Measurements from ENCODE around the gene SLC15A3.
A peak's percentile ranks its signal among the peaks of the same experiment; 100 is the strongest.
"Not testable (repeated sequence)": the region's sequence is repeated elsewhere in the genome, so short reads cannot be mapped to it uniquely, and the experiment has no call there.

Gene SLC15A3

GRCh38 chr11:60977224-60977623, 25.2 kb upstream of the SLC15A3 start:
- Histone ChIP-seq H3K9ac (ENCODE audit: low read depth in 1 of 2, low read length in 2 of 2) (no peak overlapping the region), H3K4me1 (ENCODE audit: control insufficient read depth in 1 of 2, insufficient read depth in 2 of 2, low read length in 2 of 2) (peaks cover 0 to 7% of the 10 kb centered on the region in 2 donors), H3K27ac (ENCODE audit: low read depth, low read length) (no peak overlapping the region)

DNA sequence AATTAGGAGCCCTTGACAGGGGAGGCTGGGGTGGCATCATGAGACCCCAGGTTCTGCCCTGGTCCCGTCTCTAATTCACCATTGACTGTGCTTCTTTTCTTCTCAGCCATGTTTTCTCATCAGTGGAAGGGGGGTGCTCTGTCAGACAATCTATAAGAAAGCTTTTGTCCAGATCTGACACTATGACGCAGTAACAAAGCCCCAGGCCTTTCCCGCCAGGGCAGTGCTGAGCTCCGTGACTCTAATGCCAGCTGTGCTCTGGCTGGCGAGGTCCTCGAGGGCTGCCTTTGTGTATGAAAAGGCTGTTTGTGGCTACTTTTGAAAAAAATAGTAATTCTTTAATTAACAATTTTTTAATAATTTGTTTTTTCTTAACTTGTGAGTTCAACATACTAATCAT, 22.8 kb upstream of the SLC15A3 start:
- no peak overlapping the region for H3K27ac ChIP-seq (ENCODE audit: low read depth, low read length)
- H3K4me1 ChIP-seq (ENCODE audit: control insufficient read depth in 1 of 2, insufficient read depth in 2 of 2, low read length in 2 of 2): peaks cover 0 to 5% of the 10 kb centered on the region in 2 donors
- H3K9me3 ChIP-seq (ENCODE audit: control insufficient read depth in 1 of 2, low read length in 2 of 2): no peaks in the 10 kb centered on the region
- no peak overlapping the region for H3K4me3 ChIP-seq (ENCODE audit: low read depth in 1 of 2, low read length in 2 of 2)
- no peaks in the 10 kb centered on the region for H3K27me3 ChIP-seq (ENCODE audit: control insufficient read depth in 1 of 2, insufficient read depth in 2 of 2, low read length in 2 of 2)
- peak overlapping the region in 1 of 2 donors; percentile 33 for H3K9ac ChIP-seq (ENCODE audit: low read depth in 1 of 2, low read length in 2 of 2)
- no peaks in the 10 kb centered on the region for H3K36me3 ChIP-seq (ENCODE audit: control insufficient read depth in 1 of 2, insufficient read depth in 2 of 2, low read length in 2 of 2)

More at GRCh38 chr11:60977224-60977623, 25.2 kb upstream of the SLC15A3 start:
- H3K27me3 ChIP-seq (ENCODE audit: control insufficient read depth in 1 of 2, insufficient read depth in 2 of 2, low read length in 2 of 2): no peaks in the 10 kb centered on the region
- H3K9me3 ChIP-seq (ENCODE audit: control insufficient read depth in 1 of 2, low read length in 2 of 2): no peaks in the 10 kb centered on the region
- H3K4me3 ChIP-seq (ENCODE audit: low read depth in 1 of 2, low read length in 2 of 2): no peak overlapping the region
- H3K36me3 ChIP-seq (ENCODE audit: control insufficient read depth in 1 of 2, insufficient read depth in 2 of 2, low read length in 2 of 2): no peaks in the 10 kb centered on the region

GRCh38 chr11:60974316-60974715, 22.3 kb upstream of the SLC15A3 start:
- not testable (repeated sequence) for H3K27me3 ChIP-seq (ENCODE audit: control insufficient read depth in 1 of 2, insufficient read depth in 2 of 2, low read length in 2 of 2); H3K9me3 ChIP-seq (ENCODE audit: control insufficient read depth in 1 of 2, low read length in 2 of 2); H3K4me1 ChIP-seq (ENCODE audit: control insufficient read depth in 1 of 2, insufficient read depth in 2 of 2, low read length in 2 of 2); H3K36me3 ChIP-seq (ENCODE audit: control insufficient read depth in 1 of 2, insufficient read depth in 2 of 2, low read length in 2 of 2); H3K27ac ChIP-seq (ENCODE audit: low read depth, low read length)
- Histone ChIP-seq H3K4me3 (ENCODE audit: low read depth in 1 of 2, low read length in 2 of 2) (peak overlapping the region in 1 of 2 donors; percentile 40), H3K9ac (ENCODE audit: low read depth in 1 of 2, low read length in 2 of 2) (peak overlapping the region in 1 of 2 donors; percentile 33)

DNA sequence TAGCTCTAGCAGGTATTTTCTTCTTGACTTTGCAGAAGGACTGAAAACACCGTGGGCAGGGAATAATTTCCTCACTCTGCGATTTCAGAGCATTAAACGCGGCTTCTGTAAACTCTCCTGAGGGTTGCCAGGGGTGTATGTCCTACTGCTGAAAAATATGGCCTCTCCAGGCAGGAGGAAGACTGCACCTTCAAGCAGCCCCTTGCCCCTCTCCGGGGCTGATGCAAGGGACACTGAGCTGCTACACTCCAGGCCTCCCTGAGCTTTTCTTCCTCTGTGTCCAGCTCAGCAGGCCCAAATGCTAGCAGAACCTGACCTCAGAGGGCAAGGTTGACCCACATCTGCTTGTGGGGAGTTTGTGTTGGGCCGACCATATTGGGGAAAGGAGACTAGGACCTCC, 21.7 kb upstream of the SLC15A3 start:
- Histone ChIP-seq H3K4me3 (ENCODE audit: low read depth in 1 of 2, low read length in 2 of 2) (peak overlapping the region; percentile 40 to 44), H3K27me3 (ENCODE audit: control insufficient read depth in 1 of 2, insufficient read depth in 2 of 2, low read length in 2 of 2) (no peaks in the 10 kb centered on the region), H3K4me1 (ENCODE audit: control insufficient read depth in 1 of 2, insufficient read depth in 2 of 2, low read length in 2 of 2) (peaks cover 0 to 4% of the 10 kb centered on the region in 2 donors), H3K9ac (ENCODE audit: low read depth in 1 of 2, low read length in 2 of 2) (peak overlapping the region; percentile 8 to 43), H3K9me3 (ENCODE audit: control insufficient read depth in 1 of 2, low read length in 2 of 2) (no peaks in the 10 kb centered on the region), H3K27ac (ENCODE audit: low read depth, low read length) (no peak overlapping the region), H3K36me3 (ENCODE audit: control insufficient read depth in 1 of 2, insufficient read depth in 2 of 2, low read length in 2 of 2) (no peaks in the 10 kb centered on the region)

DNA sequence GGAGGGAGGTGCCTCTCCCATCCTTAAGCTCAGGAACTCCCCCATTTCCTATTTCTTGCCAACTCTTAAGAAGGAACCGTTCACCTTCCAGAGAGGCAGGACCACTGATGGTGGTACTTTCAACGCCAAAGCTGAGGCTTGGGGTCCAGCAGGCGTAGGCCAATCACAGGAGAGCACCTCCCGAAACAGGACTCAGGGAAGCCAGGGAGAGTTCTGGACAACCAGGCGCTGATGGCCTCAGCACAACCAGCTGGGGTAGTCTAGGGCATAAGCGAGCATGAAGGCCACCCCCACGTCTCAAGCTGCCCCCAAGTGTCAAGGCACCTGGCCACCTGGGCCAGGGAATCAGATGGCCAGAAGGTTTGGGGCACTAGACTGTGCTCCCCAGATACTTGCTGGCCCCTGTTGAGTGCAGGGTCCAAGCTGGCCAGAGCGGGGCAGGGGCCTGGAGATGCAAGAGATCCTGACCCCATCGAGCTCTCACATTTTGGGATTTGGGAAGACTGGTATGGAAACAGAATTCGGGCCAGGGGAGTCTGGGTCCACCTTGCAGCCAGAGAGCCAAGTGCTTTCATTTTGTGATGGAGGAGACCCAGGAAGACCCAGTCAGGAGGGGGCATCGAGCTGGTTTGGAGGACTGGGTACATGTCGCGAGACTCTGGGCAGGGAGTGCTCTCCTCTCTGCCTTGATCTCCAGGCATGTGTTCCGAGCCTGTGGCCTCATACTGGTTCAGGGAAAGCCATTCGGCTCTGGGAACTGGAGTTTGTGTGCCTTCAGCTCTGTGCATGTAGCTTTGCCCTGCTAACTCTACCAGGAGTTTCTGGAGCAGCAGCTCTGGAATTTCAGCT, 20.4 kb upstream of the SLC15A3 start:
- Histone ChIP-seq H3K4me1 (ENCODE audit: control insufficient read depth in 1 of 2, insufficient read depth in 2 of 2, low read length in 2 of 2) (peaks cover 0 to 4% of the 10 kb centered on the region in 2 donors), H3K9ac (ENCODE audit: low read depth in 1 of 2, low read length in 2 of 2) (peak overlapping the region; percentile 31 to 51), H3K9me3 (ENCODE audit: control insufficient read depth in 1 of 2, low read length in 2 of 2) (no peaks in the 10 kb centered on the region), H3K4me3 (ENCODE audit: low read depth in 1 of 2, low read length in 2 of 2) (peak overlapping the region; percentile 44 to 53), H3K27ac (ENCODE audit: low read depth, low read length) (no peak overlapping the region), H3K27me3 (ENCODE audit: control insufficient read depth in 1 of 2, insufficient read depth in 2 of 2, low read length in 2 of 2) (no peaks in the 10 kb centered on the region), H3K36me3 (ENCODE audit: control insufficient read depth in 1 of 2, insufficient read depth in 2 of 2, low read length in 2 of 2) (no peaks in the 10 kb centered on the region)

- Histone ChIP-seq H3K9ac (ENCODE audit: low read depth in 1 of 2, low read length in 2 of 2) (peak within 1 kb of the TSS; percentile 31 to 51), H3K27ac (ENCODE audit: low read depth, low read length) (no peak within 1 kb of the TSS), H3K4me1 (ENCODE audit: control insufficient read depth in 1 of 2, insufficient read depth in 2 of 2, low read length in 2 of 2) (no peaks in the 10 kb centered on the region), H3K27me3 (ENCODE audit: control insufficient read depth in 1 of 2, insufficient read depth in 2 of 2, low read length in 2 of 2) (no peaks in the 10 kb centered on the region), H3K36me3 (ENCODE audit: control insufficient read depth in 1 of 2, insufficient read depth in 2 of 2, low read length in 2 of 2) (no peaks in the 10 kb centered on the region), H3K4me3 (ENCODE audit: low read depth in 1 of 2, low read length in 2 of 2) (peak within 1 kb of the TSS; percentile 44 to 53), H3K9me3 (ENCODE audit: control insufficient read depth in 1 of 2, low read length in 2 of 2) (no peaks in the 10 kb centered on the region)
These were observed 19.5 kb upstream of the SLC15A3 start, which contains the start of gene CD6 for GRCh38 chr11:60971520-60971919. TSS of gene CD6 (plus strand) at chr11:60971680. CDS start at chr11:60971866, 186 bp downstream.

DNA sequence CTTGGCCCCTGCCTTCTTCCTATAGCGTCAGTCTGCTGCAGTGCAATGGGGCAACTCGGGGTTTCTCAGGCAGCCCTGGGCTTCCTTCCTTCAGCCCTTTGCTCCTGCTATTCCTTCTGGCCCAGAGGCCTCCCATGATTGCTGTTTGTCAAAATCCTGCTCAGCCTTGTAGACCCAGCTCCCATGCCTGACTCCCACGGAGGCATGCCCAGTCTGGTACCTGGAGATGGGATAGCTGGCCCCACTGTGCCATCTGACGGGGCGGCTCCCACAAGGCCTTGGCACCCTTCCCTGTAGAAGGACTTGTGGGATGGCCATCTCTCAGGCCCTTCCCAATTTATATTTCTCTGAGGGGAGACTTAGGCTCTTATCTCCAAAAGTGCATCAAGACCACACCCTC, 18.9 kb upstream of the SLC15A3 start:
- no peaks in the 10 kb centered on the region for H3K4me1 ChIP-seq (ENCODE audit: control insufficient read depth in 1 of 2, insufficient read depth in 2 of 2, low read length in 2 of 2)
- no peaks in the 10 kb centered on the region for H3K9me3 ChIP-seq (ENCODE audit: control insufficient read depth in 1 of 2, low read length in 2 of 2)
- no peaks in the 10 kb centered on the region for H3K36me3 ChIP-seq (ENCODE audit: control insufficient read depth in 1 of 2, insufficient read depth in 2 of 2, low read length in 2 of 2)
- no peak overlapping the region for H3K4me3 ChIP-seq (ENCODE audit: low read depth in 1 of 2, low read length in 2 of 2)
- H3K27ac ChIP-seq (ENCODE audit: low read depth, low read length): no peak overlapping the region
- no peaks in the 10 kb centered on the region for H3K27me3 ChIP-seq (ENCODE audit: control insufficient read depth in 1 of 2, insufficient read depth in 2 of 2, low read length in 2 of 2)
- H3K9ac ChIP-seq (ENCODE audit: low read depth in 1 of 2, low read length in 2 of 2): no peak overlapping the region

- Histone ChIP-seq H3K9me3 (ENCODE audit: control insufficient read depth in 1 of 2, low read length in 2 of 2) (no peaks in the 10 kb centered on the region), H3K4me1 (ENCODE audit: control insufficient read depth in 1 of 2, insufficient read depth in 2 of 2, low read length in 2 of 2) (no peaks in the 10 kb centered on the region), H3K27me3 (ENCODE audit: control insufficient read depth in 1 of 2, insufficient read depth in 2 of 2, low read length in 2 of 2) (no peaks in the 10 kb centered on the region), H3K27ac (ENCODE audit: low read depth, low read length) (no peak overlapping the region), H3K9ac (ENCODE audit: low read depth in 1 of 2, low read length in 2 of 2) (no peak overlapping the region), H3K36me3 (ENCODE audit: control insufficient read depth in 1 of 2, insufficient read depth in 2 of 2, low read length in 2 of 2) (no peaks in the 10 kb centered on the region), H3K4me3 (ENCODE audit: low read depth in 1 of 2, low read length in 2 of 2) (no peak overlapping the region)
These were observed 18.4 kb upstream of the SLC15A3 start for GRCh38 chr11:60970369-60970774.

DNA sequence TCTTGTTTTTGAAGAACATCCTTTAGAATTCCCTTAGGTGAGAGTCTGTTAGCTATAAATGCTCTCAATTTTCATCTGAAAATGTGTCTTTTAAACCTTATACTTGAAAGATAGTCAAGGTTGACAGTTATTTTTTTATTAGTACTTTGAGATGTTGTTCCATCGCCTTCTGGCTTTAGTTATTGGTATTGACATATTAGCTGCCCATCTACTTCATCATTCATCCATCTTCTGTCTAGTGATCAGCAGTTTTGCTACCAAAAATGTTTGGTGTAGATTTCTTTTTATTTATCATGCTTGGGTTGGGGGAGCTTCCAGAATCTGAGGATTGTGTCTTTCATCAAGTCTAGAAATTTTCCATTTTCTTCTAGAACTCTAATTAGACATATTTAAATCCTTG, 16.2 kb upstream of the SLC15A3 start:
- no peak overlapping the region for H3K9ac ChIP-seq (ENCODE audit: low read depth in 1 of 2, low read length in 2 of 2)
- no peaks in the 10 kb centered on the region for H3K36me3 ChIP-seq (ENCODE audit: control insufficient read depth in 1 of 2, insufficient read depth in 2 of 2, low read length in 2 of 2)
- H3K9me3 ChIP-seq (ENCODE audit: control insufficient read depth in 1 of 2, low read length in 2 of 2): no peaks in the 10 kb centered on the region
- H3K27me3 ChIP-seq (ENCODE audit: control insufficient read depth in 1 of 2, insufficient read depth in 2 of 2, low read length in 2 of 2): no peaks in the 10 kb centered on the region
- H3K4me3 ChIP-seq (ENCODE audit: low read depth in 1 of 2, low read length in 2 of 2): no peak overlapping the region
- no peak overlapping the region for H3K27ac ChIP-seq (ENCODE audit: low read depth, low read length)
- no peaks in the 10 kb centered on the region for H3K4me1 ChIP-seq (ENCODE audit: control insufficient read depth in 1 of 2, insufficient read depth in 2 of 2, low read length in 2 of 2)

DNA sequence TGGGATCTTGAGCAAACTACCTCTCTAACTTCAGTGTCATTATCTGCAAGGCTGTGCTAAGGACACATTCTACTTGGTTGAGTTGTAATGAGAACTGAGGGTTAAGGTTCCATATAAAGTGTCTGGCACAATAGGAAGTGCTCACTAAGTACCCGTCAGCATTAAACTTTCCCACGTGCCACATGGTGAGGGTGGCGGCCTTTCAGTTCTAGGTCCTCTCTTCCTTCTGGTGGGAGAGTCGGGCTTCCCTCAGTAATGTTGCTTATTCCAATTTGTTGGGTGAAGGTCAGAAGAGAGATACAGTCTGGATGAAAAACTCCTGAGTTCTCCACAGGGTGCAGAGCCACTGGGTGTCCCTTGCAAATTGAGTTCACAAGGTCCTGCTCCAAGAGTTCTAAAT, 14.9 kb upstream of the SLC15A3 start:
- Histone ChIP-seq H3K4me3 (ENCODE audit: low read depth in 1 of 2, low read length in 2 of 2) (no peak overlapping the region), H3K27ac (ENCODE audit: low read depth, low read length) (no peak overlapping the region), H3K9ac (ENCODE audit: low read depth in 1 of 2, low read length in 2 of 2) (no peak overlapping the region), H3K9me3 (ENCODE audit: control insufficient read depth in 1 of 2, low read length in 2 of 2) (no peaks in the 10 kb centered on the region), H3K36me3 (ENCODE audit: control insufficient read depth in 1 of 2, insufficient read depth in 2 of 2, low read length in 2 of 2) (no peaks in the 10 kb centered on the region), H3K4me1 (ENCODE audit: control insufficient read depth in 1 of 2, insufficient read depth in 2 of 2, low read length in 2 of 2) (no peaks in the 10 kb centered on the region), H3K27me3 (ENCODE audit: control insufficient read depth in 1 of 2, insufficient read depth in 2 of 2, low read length in 2 of 2) (no peaks in the 10 kb centered on the region)
